Neuron (in vitro differentiated cells): ENCODE results near the gene MAFF.

Source experiments
- H2AFZ ChIP-seq: one replicate; pipeline ENCODE4 v1.6.1; 2013; ENCODE audit warnings: low read depth, mild to moderate bottlenecking, inconsistent platforms, low read length, moderate library complexity
- H3K27me3 ChIP-seq: one replicate; pipeline ENCODE4 v1.6.1; 2013; ENCODE audit warnings: low read length; ENCODE audit not compliant: insufficient read depth
- H3K36me3 ChIP-seq: one replicate; pipeline ENCODE4 v1.6.1; 2013; ENCODE audit warnings: low read length; ENCODE audit not compliant: insufficient read depth
- H3K4me1 ChIP-seq: one replicate; pipeline ENCODE4 v1.6.1; 2013; ENCODE audit warnings: low read length; ENCODE audit not compliant: insufficient read depth
- H3K4me3 ChIP-seq: 2 replicates; pipeline ENCODE4 v1.5.1; 2013; ENCODE audit warnings: mild to moderate bottlenecking, low read length, moderate library complexity
- H3K9me3 ChIP-seq: one replicate; pipeline ENCODE4 v1.6.1; 2013; ENCODE audit warnings: low read length

The MAFF gene

DNA sequence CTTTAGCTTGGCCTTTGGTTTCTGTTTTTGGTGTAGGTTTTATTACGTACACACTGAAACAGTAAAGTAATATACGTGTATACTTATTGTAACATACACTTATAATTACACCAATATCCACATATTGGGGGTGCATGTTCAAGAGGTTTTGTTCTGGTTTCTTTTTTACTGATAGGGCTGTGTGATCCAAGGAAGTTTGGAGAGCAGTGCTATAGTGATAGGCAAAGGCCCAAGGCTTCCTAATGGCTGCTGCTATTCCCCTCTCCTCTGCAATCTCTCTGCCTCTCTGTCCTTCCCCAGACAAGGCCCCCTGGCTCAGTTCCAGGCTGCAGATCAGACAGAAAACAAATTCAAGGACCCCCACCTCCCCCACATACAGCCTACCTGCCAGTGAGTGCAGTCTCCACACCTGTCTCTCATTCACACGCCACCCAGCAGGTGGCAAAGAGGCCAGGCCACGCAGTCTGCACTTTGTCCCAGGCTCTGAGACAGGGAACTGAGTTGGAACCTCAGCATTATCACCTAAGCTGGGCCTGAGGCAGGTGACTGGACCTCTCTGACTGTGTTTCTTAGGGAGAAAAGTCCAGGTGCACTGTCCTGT, 56.0 kb downstream of the MAFF start:
- H2AFZ ChIP-seq, result no peak overlapping the region
- no peak overlapping the region for H3K4me3 ChIP-seq
- H3K4me1 ChIP-seq, result peaks cover 19% of the 10 kb centered on the region
- no peaks in the 10 kb centered on the region for H3K9me3 ChIP-seq
- H3K27me3 ChIP-seq, result no peaks in the 10 kb centered on the region
- no peaks in the 10 kb centered on the region for H3K36me3 ChIP-seq

DNA sequence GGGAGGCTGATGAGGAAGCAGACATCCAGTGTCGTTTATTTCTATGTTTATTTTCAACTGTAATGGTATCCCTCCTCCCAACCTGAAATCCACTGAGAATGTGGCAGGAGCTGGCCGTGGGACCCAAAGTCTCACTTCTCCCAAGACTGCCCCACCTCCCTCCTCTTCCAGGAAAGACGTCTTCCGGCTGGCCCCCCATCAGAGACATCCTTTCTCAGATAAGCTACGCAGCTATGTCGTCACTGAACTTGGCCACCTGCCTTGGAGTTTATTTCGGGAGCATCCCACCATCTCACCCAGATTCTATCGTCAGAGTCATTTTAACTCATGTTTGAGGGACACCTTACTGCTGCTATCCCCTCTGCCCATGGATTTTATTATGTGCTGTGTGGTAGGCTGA, 57.1 kb downstream of the MAFF start:
- no peaks in the 10 kb centered on the region for H3K27me3 ChIP-seq
- H3K4me1 ChIP-seq, result peaks cover 19% of the 10 kb centered on the region
- H2AFZ ChIP-seq, result no peak overlapping the region
- H3K9me3 ChIP-seq, result no peaks in the 10 kb centered on the region
- no peaks in the 10 kb centered on the region for H3K36me3 ChIP-seq
- H3K4me3 ChIP-seq, result no peak overlapping the region

DNA sequence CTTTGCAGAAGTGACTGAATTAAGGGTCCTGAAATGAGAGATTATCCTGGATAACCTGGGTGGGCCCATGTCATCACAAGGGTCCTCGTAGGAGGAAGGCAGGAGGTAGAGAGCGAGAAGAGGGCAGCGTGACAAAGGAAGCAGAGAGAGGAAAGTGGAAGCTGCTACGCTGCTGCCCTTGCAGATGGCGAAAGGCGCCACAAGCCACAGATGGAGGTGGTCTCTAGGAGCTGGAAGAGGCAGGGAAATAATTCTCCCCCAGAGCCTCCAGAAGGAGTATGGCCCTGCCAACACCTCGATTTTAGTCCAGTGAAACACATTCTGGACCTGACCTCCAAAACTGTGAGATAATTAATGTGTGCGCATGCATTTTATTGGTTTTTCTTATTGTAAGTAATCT, 57.6 kb downstream of the MAFF start:
- Histone ChIP-seq H3K4me1 (peaks cover 19% of the 10 kb centered on the region), H3K36me3 (no peaks in the 10 kb centered on the region), H3K9me3 (no peaks in the 10 kb centered on the region), H2AFZ (no peak overlapping the region), H3K27me3 (no peaks in the 10 kb centered on the region), H3K4me3 (no peak overlapping the region)

DNA sequence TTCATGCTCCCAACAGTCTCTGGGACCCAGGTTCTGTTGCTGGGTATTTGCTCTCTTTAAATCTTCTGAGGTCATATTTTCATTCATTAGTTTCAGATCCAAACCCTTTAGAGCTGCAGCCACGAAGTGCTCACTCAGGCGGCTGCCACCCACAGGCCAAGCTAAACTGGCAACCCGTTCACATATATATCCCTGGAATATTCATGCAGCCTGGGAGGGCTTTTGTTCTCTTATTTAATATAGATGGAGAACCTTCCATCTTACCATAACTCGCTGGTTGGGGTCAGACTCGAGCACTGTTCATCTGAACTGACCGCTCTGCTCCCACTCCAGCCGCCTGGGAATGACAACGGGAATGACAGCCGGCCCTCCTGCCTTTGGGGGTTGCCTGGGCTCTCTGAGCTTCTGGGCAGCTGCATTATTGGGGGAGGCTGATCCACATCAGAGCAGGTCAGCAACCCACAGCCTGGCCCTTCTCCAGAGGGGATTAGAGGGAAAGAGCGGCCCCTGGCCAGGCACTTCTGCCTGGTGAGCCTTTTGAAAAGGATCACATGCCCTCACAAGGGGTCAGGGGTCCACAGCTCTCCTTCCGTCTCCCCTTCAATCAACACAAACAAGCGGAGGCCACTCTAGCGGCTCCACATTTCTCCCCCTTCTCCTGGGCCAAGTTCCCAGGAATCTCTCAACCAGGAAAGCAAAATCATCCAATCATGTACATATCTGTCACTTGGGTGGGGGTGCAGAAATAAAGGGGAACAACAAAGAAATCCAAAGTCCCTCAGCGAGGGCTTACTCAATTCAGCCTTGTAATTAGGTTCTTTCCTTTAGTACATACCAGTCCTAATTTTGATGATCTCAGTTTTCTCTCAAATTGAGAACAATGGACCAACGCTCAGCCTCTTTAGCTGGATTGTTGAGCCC, 59.2 kb downstream of the MAFF start:
- Histone ChIP-seq H3K9me3 (no peaks in the 10 kb centered on the region), H3K27me3 (no peaks in the 10 kb centered on the region), H3K4me3 (no peak overlapping the region), H3K4me1 (peaks cover 19% of the 10 kb centered on the region), H3K36me3 (no peaks in the 10 kb centered on the region), H2AFZ (no peak overlapping the region)

DNA sequence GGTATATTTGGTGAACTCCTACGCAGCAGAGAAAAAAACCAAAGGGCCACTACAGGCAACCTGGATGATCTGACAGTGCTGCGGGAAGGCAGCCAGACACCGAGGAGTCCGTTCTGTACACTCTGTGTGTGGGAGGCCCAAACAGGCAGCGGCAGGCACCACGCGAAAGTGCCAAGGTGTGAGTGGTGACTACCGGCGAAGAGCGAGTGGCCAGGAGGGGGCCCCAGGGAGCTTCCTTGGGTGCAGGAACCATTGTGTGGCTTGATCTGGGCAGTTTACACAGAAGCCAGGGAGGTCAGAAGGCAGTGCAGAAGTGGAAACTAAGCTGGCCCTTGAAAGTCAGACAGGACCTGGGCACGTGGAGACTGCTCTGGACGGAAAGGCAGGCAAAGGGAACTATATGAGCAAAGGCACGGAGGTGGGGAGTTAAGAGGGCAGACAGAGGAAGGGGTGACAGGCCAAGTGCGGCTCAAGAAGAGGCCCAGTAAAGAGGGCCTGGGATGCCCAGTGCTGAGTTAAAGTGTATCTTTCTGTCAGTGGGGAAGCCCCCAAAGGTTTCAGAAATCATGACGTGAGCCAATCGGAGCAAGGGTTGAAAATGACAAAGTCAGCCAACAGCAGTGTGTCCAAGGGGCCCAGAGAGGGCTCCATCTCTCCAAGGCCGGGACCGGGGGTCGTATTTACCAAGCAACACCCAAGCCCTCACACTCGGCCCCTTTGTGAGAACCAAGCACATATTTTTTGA, 60.4 kb downstream of the MAFF start:
- Histone ChIP-seq H3K27me3 (no peaks in the 10 kb centered on the region), H3K4me3 (no peak overlapping the region), H3K9me3 (no peaks in the 10 kb centered on the region), H3K4me1 (peaks cover 19% of the 10 kb centered on the region), H3K36me3 (no peaks in the 10 kb centered on the region), H2AFZ (no peak overlapping the region)

DNA sequence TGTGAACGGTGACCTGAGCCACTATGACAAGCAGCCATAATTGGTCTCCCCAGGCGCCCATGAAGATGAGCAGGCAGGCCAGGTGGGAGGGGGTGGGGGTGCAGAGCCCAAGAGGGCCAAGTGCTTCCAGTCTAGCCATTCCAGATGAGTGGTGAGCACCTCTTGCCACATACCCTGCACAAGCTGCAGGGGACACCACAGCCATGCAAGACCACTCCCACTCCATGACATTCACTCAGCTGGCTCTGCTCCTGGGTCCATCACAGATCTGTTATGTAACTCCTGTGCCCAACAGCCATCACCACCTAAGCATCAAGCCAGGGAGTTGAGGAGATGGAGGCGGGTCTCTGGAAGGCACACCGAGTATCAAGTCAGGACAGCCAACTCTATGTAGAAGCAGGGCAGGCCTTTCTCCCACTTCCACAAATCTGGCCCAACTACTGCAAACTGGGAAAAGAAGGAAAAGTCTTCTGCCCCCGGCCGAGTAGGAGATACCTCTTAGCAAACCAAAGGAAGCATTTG, 62.6 kb downstream of the MAFF start:
- H3K4me1 ChIP-seq, result peaks cover 17% of the 10 kb centered on the region
- H3K36me3 ChIP-seq, result no peaks in the 10 kb centered on the region
- no peaks in the 10 kb centered on the region for H3K27me3 ChIP-seq
- H3K9me3 ChIP-seq, result no peaks in the 10 kb centered on the region
- no peak overlapping the region for H2AFZ ChIP-seq
- no peak overlapping the region for H3K4me3 ChIP-seq
